A549 (cell line): Measurements from ENCODE around the gene GNAS-AS1. TPM values are rescaled to one million over a fixed set of nuclear protein-coding genes. Genes with fewer than 3 reads are reported as not detected.
A peak's percentile ranks its signal among the peaks of the same experiment; 100 is the strongest.

Experiments
- ATAC-seq, 2 experiments: fragments of 200-7000 bp in 1 of 2; fragments of >200 bp in 1 of 2; cut with Nextera tagmentation in 1 of 2; cut with Tn5 transposase in 1 of 2; 3 replicates each; pipeline versions ENCODE4 v1.8.0 to v1.9.1; 2018 to 2020; ENCODE audit warnings: mild to moderate bottlenecking in 1 of 2, moderate library complexity in 1 of 2
- CTCF ChIA-PET: fragments of 300-600 bp; sonication (Branson Sonifier 250); formaldehyde crosslinking; extraction: SDS; loops from one replicate; lab custom pipeline; 2021; ENCODE audit warnings: antibody characterized with exemption, inconsistent platforms; lab: Yijun Ruan, JAX
- POLR2A ChIA-PET: fragments of 350-600 bp; formaldehyde crosslinking; extraction: SDS; loops from one replicate; lab custom pipeline; 2021; ENCODE audit warnings: antibody characterized with exemption, inconsistent platforms; lab: Yijun Ruan, JAX
- DNase-seq, 2 experiments: peaks; one replicate each; pipeline versions ENCODE4 v3.0.0 to v3.0.0-alpha.2; 2011 to 2016; ENCODE audit warnings: low read depth in 1 of 2, low spot score in 1 of 2
- FAIRE-seq: peaks from 2 replicates; lab custom pipeline; 2011; peaks lifted over from hg19 to GRCh38; lab: Jason Lieb, UNC
- H3K27ac ChIP-seq, 2 experiments: fragments of >200 bp; sonication (Bioruptor Twin); formaldehyde crosslinking; 3 replicates each; pipeline ENCODE4 v1.5.1; 2016 to 2017
- H3K4me1 ChIP-seq: fragments of >200 bp; sonication (Bioruptor Twin); formaldehyde crosslinking; 3 replicates; pipeline ENCODE4 v1.6.1; 2016
- H3K4me2 ChIP-seq: fragments of >200 bp; sonication (Bioruptor Twin); formaldehyde crosslinking; 3 replicates; pipeline ENCODE4 v1.6.1; 2016
- H3K4me3 ChIP-seq: fragments of >200 bp; sonication (Bioruptor Twin); formaldehyde crosslinking; 3 replicates; pipeline ENCODE4 v1.5.1; 2016
- H3K9me3 ChIP-seq: fragments of >200 bp; sonication (Bioruptor Twin); formaldehyde crosslinking; 3 replicates; pipeline ENCODE4 v1.6.1; 2016
- CBX2 ChIP-seq: fragments of 200-600 bp; sonication (generic); IDR thresholded peaks from 2 replicates; pipeline ENCODE4 v1.6.1; 2016; ENCODE audit warnings: low read depth, mild to moderate bottlenecking, borderline replicate concordance
- CEBPB ChIP-seq, 2 experiments: fragments of >200 bp in 1 of 2; sonication (Bioruptor Twin) in 1 of 2; formaldehyde crosslinking in 1 of 2; IDR thresholded peaks; 2 replicates each; pipeline ENCODE4 v1.6.1; 2012 to 2016
- CHD2 ChIP-seq: fragments of 150-350 bp; IDR thresholded peaks from 2 replicates; pipeline ENCODE4 v1.6.1; 2014; ENCODE audit warnings: low read length; ENCODE audit not compliant: partially characterized antibody
- CTCF ChIP-seq: fragments of >200 bp; sonication (Bioruptor Twin); formaldehyde crosslinking; IDR thresholded peaks from 3 replicates; pipeline ENCODE4 v1.5.1; 2016
- E2F6 ChIP-seq: IDR thresholded peaks from 2 replicates; pipeline ENCODE4 v1.6.1; 2012; ENCODE audit warnings: low read depth, borderline replicate concordance
- EHF ChIP-seq: fragments of 250-450 bp; sonication (Bioruptor Pico); IDR thresholded peaks from 2 replicates; pipeline ENCODE4 v1.5.0; 2020; ENCODE audit warnings: mild to moderate bottlenecking
- EHMT2 ChIP-seq: fragments of 200-600 bp; sonication (generic); IDR thresholded peaks from 2 replicates; pipeline ENCODE4 v1.6.1; 2016; ENCODE audit warnings: antibody characterized with exemption, low read depth, mild to moderate bottlenecking, moderate library complexity
- EP300 ChIP-seq, 2 experiments: fragments of >200 bp; sonication (Bioruptor Twin); formaldehyde crosslinking; IDR thresholded peaks; 2 replicates in 1 of 2; 3 replicates in 1 of 2; pipeline ENCODE4 v1.6.1; 2016 to 2017
- ESRRA ChIP-seq: fragments of 150-350 bp; IDR thresholded peaks from 2 replicates; pipeline ENCODE4 v1.6.1; 2014; ENCODE audit warnings: mild to moderate bottlenecking, low read length, borderline replicate concordance
- FOSB ChIP-seq: fragments of 250-450 bp; sonication (Bioruptor Pico); IDR thresholded peaks from 2 replicates; pipeline ENCODE4 v1.5.0; 2020; ENCODE audit warnings: mild to moderate bottlenecking, moderate library complexity
- FOSL2 ChIP-seq, 2 experiments: fragments of 450-650 bp in 1 of 2; fragments of >200 bp in 1 of 2; sonication (Bioruptor Twin) in 1 of 2; formaldehyde crosslinking; IDR thresholded peaks; 2 replicates each; pipeline versions ENCODE4 v1.5.0 to v1.6.1; 2016 to 2020; ENCODE audit warnings: mild to moderate bottlenecking in 1 of 2, moderate library complexity in 1 of 2
- HDAC2 ChIP-seq: fragments of 200-600 bp; sonication (generic); IDR thresholded peaks from 2 replicates; pipeline ENCODE4 v1.6.1; 2016
- HEYL ChIP-seq: fragments of 250-450 bp; sonication (Bioruptor Pico); IDR thresholded peaks from 2 replicates; pipeline ENCODE4 v1.8.0; 2021; ENCODE audit warnings: mild to moderate bottlenecking, moderate library complexity
- HOXA7 ChIP-seq: fragments of 250-450 bp; sonication (Bioruptor Pico); IDR thresholded peaks from 2 replicates; pipeline ENCODE4 v1.5.0; 2020; ENCODE audit warnings: mild to moderate bottlenecking, moderate library complexity
- MAX ChIP-seq: IDR thresholded peaks from 2 replicates; pipeline ENCODE4 v1.6.1; 2012
- MYC ChIP-seq: IDR thresholded peaks from 2 replicates; pipeline ENCODE4 v1.6.1; 2012; ENCODE audit warnings: mild to moderate bottlenecking, inconsistent platforms, low read length, improper control_type of control experiment, borderline replicate concordance
- NFE2L2 ChIP-seq: fragments of 150-350 bp; conservative IDR thresholded peaks from 2 replicates; pipeline ENCODE4 v1.6.1; 2014; ENCODE audit warnings: low read length
- NPAS2 ChIP-seq: fragments of 250-450 bp; sonication (Bioruptor Pico); IDR thresholded peaks from 2 replicates; pipeline ENCODE4 v1.8.0; 2022; ENCODE audit warnings: mild to moderate bottlenecking, moderate library complexity, borderline replicate concordance
- PBX3 ChIP-seq: IDR thresholded peaks from 2 replicates; pipeline ENCODE4 v1.6.1; 2012
- PHF8 ChIP-seq: fragments of 200-600 bp; sonication (generic); IDR thresholded peaks from 2 replicates; pipeline ENCODE4 v1.6.1; 2016; ENCODE audit warnings: low read depth, mild to moderate bottlenecking, antibody characterized with exemption, moderate library complexity, borderline replicate concordance
- POLR2AphosphoS2 ChIP-seq: conservative IDR thresholded peaks from 2 replicates; pipeline ENCODE4 v1.6.1; 2012; ENCODE audit warnings: low read length, improper control_type of control experiment, inconsistent platforms
- REST ChIP-seq: fragments of 200-600 bp; sonication (generic); IDR thresholded peaks from 2 replicates; pipeline ENCODE4 v1.6.1; 2016; ENCODE audit warnings: antibody characterized with exemption, mild to moderate bottlenecking, moderate library complexity
- RFX5 ChIP-seq: fragments of 450-650 bp; IDR thresholded peaks from 2 replicates; pipeline ENCODE4 v1.7.1; 2014; ENCODE audit warnings: antibody characterized with exemption, mild to moderate bottlenecking, moderate library complexity
- RNF2 ChIP-seq: fragments of 200-600 bp; sonication (generic); IDR thresholded peaks from 2 replicates; pipeline ENCODE4 v1.6.1; 2016; ENCODE audit warnings: low read depth, mild to moderate bottlenecking, antibody characterized with exemption, moderate library complexity, borderline replicate concordance
- TFCP2L1 ChIP-seq: fragments of 250-450 bp; sonication (Bioruptor Pico); IDR thresholded peaks from 2 replicates; pipeline ENCODE4 v1.5.0; 2021; ENCODE audit warnings: mild to moderate bottlenecking
- TP53 ChIP-seq: fragments of 250-450 bp; sonication (Bioruptor Pico); IDR thresholded peaks from 2 replicates; pipeline ENCODE4 v1.5.0; 2021; ENCODE audit warnings: mild to moderate bottlenecking, moderate library complexity
- ZFP36 ChIP-seq: fragments of 450-650 bp; IDR thresholded peaks from 2 replicates; pipeline ENCODE4 v1.6.1; 2014; ENCODE audit warnings: borderline replicate concordance; ENCODE audit not compliant: partially characterized antibody
- ZNF302 ChIP-seq: fragments of 250-450 bp; sonication (Bioruptor Pico); IDR thresholded peaks from 2 replicates; pipeline ENCODE4 v1.9.0; 2021; ENCODE audit warnings: inconsistent platforms, mild to moderate bottlenecking, moderate library complexity
- WGBS: methylation state at CpG from one replicate; pipeline ENCODE4 v1.1.6; 2017; ENCODE audit errors: missing lambda C conversion rate; 5-methylcytosine and 5-hydroxymethylcytosine counted together
- polyA plus RNA-seq, 4 experiments: library from polyadenylated mRNA; depleted of rRNA in 3 of 4; stranded (reverse); fragments of >200 nt; fragmentation: RNase III in 1 of 4; extraction: RNeasy Plus Mini Kit Qiagen cat#74134 plus additional on column Dnase treatment in 1 of 4; gene quantifications; 2 replicates in 3 of 4; 3 replicates in 1 of 4; pipeline ENCODE4 v1.2.3, GENCODE V29; 2011 to 2017

Gene GNAS-AS1
- polyA plus RNA-seq, 2 of the 4 experiments (the other 2 are of a cell fraction) = not detected

- POLR2A ChIA-PET = no interaction called here
- DNase-seq (no peak), FAIRE-seq (no peak), ATAC-seq (no peak; a peak in 1 of 6 replicates)
- 50% methylated on average over 23 of the region's 25 CpGs for WGBS
- Histone ChIP-seq H3K4me2 (no peak overlapping the region), H3K4me3 (no peak overlapping the region), H3K4me1 (no peaks in the 10 kb centered on the region), H3K27ac (no peak overlapping the region), H3K9me3 (no peaks in the 10 kb centered on the region)
- TF ChIP-seq PHF8 (no peak), RFX5 (no peak), HDAC2 (no peak), EHF (CRISPR knock-in tag) (no peak), MAX (no peak), CTCF (no peak), HOXA7 (CRISPR knock-in tag) (no peak), PBX3 (no peak), CBX2 (no peak), EHMT2 (no peak), REST (no peak), CHD2 (no peak)
- CTCF ChIA-PET = interaction anchor here (1.6 to 1.7 kb wide), 2 partner anchors 40 to 52 kb away, joined by 3 to 4 read pairs; no protein-coding TSS in a partner anchor
Measured at GRCh38 chr20:58787211-58788005, 63.3 kb downstream of the GNAS-AS1 start.

GRCh38 chr20:58784321-58785074 lies 66.2 kb downstream of the GNAS-AS1 start:
- CTCF ChIA-PET = interaction anchor here (1.2 kb wide), 1 partner anchor 21 kb away, joined by 4 read pairs; no protein-coding TSS in a partner anchor
- Histone ChIP-seq H3K9me3 (peaks cover 2% of the 10 kb centered on the region; the same call in 1 of the 3 replicates), H3K4me1 (no peaks in the 10 kb centered on the region), H3K27ac (no peak overlapping the region), H3K4me3 (no peak overlapping the region), H3K4me2 (no peak overlapping the region)
- 10% methylated on average over 10 of the region's 15 CpGs for WGBS
- FAIRE-seq (no peak), ATAC-seq (peak in 1 of 2 experiments; percentile 42; a peak in 2 of 6 replicates), DNase-seq (no peak)
- TF ChIP-seq MYC (no peak), HEYL (no peak), CEBPB (IDR thresholded peaks at IDR 0.05) (no peak), EHF (CRISPR knock-in tag) (no peak), TP53 (CRISPR knock-in tag) (no peak), POLR2AphosphoS2 (no peak), FOSB (CRISPR knock-in tag) (no peak), EP300 (IDR thresholded peaks at IDR 0.05) (no peak), E2F6 (no peak), ESRRA (no peak), EHMT2 (no peak), NPAS2 (CRISPR knock-in tag) (no peak), RFX5 (no peak), ZFP36 (no peak), NFE2L2 (no peak), RNF2 (no peak), ZNF302 (CRISPR knock-in tag) (no peak), TFCP2L1 (CRISPR knock-in tag) (no peak), FOSL2 (IDR thresholded peaks at IDR 0.05) (no peak), FOSL2 (CRISPR knock-in tag; IDR thresholded peaks at IDR 0.05) (no peak)
- POLR2A ChIA-PET = no interaction called here
